GM18499 (cell line): Measurements from ENCODE around the gene KIF6.

ENCODE experiments used
- ATAC-seq: cut with Tn5 transposase; IDR thresholded peaks from one replicate; pipeline ENCODE4 v1.9.1; 2021; ENCODE audit warnings: moderate number of reproducible peaks; ENCODE audit not compliant: insufficient read depth, unreplicated experiment

Gene KIF6

DNA sequence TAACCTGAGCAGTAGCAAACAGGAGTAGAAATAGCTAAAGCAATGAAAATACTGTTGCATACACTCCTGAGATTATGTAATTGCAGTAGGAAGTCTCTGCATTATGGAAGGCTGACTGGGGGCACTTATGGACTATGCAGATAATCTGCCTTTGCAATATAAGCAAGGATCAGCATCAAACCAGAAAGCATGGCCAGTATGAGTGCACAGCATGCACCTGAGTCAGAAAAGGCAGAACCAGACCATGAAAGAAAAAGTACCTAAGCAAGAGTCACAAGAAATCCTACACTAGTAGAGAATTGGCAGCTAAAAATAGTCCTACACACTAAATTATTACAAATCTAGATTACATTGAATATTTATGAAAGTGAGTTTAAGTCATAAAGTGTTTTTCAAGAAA is 164.3 kb downstream of the KIF6 start:
- ATAC-seq, result no peak

DNA sequence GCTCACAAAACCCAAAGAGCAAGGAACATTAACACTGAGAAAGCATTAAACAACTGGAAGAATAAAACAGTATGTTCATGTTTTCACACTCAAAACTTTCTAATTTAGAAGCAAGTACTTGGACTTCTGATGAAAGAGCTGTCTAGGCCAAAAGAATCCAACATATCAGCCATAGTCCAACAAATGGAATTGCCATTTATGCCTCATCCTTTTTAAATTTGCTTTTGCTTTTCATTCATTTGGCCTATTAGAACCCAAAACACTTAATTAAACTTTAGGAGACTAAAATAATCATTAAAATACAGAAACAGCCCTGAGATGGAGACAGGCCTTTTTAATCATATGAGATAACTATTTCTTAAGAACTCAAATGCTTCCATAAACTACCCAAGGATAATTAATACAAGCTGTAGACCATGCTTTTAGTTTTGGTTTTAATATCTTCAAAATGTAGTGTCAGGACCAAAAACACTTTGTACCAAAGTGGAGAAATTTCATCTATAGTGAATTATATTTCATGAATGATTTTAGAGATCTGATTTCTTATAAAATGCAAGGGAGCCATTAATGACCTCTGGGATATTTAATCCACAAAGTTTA is 166.5 kb downstream of the KIF6 start:
- no peak for ATAC-seq

DNA sequence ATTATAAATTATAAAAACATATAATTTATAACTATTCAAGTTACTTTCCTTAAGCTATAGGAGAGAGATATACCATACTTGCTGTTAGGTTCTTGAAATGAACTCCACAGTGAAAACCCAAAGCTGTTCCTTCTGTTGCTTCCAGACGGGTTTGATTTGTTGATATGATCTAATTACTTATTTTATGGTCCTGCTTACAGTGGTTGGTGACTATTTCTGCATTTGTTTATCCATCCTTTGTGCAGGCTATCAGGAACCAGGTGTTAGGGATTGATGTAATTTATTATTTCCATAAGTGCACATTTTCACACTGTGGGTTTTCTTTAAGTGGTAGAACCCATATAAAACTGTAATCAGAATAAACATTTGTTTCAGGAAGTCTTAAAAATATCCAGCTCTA is 167.1 kb downstream of the KIF6 start:
- no peak for ATAC-seq

DNA sequence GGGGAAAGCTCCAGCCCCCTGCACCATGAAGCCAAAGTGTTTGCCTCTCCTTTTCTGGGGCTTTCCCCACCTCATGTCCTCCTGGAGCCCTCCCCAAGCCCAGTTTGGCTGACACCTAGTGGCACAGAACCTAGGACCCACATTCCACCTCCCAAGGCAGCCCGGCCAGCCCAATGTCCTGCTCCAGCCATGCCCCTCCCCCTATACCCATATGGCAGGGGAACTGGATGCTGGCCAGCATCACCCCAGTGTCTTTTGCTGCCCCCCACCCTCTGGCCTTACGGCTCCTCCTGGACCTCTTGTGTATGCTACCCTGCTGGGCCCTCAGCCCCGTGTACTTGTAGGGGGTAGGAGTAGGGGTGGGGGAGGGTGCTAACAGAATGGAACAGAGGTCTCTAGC is 170.1 kb downstream of the KIF6 start:
- ATAC-seq, result no peak

DNA sequence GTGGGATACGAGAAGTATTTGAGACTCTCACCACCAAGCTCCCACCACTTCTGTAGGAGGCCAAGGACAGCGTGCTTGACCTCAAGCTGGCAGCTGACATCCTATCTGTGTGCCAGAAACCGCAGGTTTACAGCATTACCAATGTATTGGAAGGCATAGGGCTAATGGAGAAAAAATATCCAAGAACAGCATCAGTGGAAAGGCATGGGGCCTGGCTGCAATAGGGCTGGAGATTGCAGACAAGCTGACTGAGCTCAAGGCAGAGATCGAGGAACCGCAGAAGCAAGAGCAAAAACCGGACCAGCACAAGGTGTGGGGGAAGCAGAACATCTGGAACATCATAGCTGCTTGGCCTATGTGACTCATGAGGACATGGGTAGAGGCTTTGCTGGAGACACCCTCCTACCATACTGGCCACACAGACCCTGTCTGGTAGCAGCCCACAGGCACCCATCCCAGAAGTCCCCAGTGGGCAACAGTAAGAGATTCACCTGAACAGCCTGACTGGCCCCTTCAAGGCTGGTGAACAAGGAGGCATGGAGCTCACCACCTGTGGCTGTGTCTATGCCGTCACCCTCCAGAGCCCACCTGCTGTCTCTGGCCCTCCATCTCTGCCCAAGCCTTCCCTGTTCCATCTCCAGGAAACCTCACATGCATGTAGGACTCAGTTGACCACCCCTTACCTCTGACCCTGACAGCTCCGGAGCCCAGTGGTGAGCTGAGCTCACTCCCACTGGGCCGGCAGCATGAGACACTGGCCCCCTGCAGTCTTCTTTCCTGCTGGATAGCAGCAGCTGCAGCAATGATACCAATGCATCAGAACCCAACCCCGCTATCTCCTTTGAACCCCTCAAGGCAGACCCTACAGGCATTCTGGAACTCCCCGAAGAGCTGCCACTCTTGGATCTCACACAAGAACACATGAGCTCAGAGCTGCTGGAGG is 171.1 kb downstream of the KIF6 start:
- ATAC-seq, result no peak

DNA sequence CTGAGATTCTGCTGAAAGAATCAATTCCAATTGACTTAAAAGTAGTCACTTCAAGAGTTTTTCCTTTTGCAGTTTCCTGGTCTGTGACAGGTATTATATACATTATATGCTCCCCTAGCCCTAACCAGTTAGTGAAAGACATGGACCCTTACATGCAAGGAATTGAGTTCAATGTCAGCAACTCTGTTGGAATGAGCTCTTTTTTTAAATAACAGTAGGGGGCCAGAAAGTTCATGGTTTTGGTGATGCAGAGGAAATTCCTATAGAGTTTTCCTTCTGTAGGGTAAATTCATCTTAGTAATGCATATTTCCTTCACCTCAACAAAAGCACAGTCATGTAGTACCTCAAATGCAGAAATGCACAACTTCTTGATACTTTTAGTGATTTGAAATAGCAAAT is 172.2 kb downstream of the KIF6 start:
- no peak for ATAC-seq

DNA sequence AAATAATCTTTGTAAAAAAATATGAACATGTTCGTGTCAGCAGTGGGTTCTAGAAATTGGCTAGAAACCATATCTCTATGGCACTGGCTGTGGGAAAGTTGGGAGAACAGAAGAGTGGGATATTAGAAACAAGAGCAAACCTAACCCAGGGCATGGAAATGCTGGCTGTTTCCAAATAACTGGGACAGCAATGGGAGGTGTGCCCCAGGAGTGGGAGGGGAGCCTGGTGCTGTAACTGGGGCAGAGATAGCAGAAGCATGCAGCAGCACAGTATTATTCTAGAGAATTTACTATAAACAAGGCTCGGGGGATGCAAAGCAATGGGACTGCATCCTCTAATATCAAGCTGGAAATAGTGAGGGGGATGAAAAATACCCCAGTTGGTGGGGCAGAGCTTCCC is 175.0 kb downstream of the KIF6 start:
- no peak for ATAC-seq

DNA sequence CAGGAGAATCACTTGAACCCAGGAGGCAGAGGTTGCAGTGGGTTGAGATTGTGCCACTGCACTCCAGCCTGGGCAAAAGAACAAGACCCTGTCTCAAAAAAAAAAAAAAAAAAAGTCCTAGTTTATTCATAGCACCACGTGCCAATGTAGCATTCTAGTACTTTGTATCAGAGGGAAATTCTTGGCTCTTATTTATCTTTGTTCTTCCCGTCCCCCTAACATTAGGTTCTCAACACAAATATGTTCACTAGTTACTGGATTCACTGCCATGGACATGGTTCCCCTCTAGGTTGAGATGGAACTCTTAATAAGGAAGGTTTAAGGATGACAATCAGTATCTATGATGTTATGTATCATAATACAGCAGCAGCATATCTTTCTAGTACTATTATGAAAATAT is 178.5 kb downstream of the KIF6 start:
- no peak for ATAC-seq

DNA sequence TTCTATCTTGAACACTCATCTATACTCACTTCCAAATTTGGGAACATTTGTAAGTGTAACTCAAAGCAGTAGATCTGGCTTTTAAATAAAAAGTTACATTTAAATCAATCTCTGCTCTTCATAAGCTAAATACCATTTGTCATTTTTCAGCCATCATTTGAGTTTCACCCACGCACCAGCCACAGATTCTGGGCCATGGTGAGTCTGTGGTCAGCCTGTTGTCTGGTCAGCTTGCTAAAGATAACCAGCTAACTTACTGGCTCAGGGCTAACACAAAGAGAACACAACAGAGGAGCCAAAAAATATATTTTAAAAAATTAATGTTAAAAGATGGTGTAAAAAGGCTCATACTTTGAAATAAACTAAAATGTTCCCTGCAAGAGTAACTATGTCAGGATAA is 181.3 kb downstream of the KIF6 start:
- no peak for ATAC-seq

DNA sequence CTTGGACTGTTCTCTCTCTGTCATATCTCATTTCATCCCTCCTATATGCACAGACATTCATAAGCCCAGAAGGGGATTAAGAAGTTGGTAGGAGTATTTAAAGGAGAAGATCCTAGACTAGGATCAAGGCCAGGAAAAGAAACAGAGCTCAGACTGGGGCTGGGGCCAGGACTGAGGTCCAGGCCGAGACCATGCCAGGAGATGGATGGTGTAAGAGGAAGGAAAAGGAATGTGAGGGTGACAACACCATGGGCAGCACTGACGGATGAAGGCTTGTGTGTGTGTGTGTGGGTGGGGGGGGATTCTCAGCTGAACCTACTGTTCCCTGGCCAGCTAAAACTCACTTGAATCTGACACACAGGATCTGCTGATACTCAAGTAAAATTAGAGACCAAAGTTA is 182.1 kb downstream of the KIF6 start:
- ATAC-seq, result no peak

DNA sequence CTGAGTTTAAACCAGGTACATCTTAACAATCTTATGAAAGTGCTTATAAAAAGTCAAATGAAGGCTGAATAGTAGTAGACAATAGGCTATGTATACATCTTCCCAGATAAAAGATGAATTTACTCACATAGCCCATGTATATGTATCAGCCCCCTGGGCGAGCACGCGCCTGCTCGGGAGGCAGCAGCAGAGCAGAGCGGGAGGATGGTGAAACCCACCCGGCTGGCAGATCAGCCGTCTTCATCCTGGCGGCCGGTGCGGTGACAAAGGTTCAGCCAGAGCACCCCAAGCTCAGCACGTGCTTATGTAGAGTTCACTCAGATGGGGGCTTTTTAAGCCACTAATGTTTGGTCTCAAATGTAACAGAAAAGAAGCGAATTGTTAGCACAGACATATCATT is 184.8 kb downstream of the KIF6 start:
- no peak for ATAC-seq

DNA sequence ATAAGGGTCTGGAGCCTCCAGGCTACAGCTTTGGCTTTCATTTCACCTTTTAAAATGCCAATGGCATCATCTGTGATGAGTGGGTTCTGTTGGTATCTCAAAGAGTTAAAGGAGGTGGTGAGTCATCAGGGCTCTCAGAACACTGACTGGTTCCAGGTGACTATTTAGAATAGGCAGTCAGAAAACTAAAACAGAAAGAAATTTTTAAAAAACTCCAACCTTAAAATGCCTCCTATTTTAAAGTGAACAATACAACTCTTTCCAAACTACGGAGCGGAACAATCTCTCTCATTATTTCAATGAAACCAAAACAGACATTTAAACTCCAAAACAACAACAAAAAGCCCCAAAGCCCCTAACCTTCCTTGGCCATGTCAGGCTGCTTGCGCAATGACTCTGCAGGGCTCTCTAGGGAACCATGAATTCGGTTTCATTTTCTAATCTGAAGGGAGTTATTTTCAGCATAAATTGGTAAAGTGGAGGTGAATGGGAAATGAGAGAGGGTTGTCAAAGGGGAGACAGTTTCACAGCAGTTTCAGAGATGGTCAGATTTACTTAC is 194.9 kb downstream of the KIF6 start:
- peak; percentile 97 for ATAC-seq

DNA sequence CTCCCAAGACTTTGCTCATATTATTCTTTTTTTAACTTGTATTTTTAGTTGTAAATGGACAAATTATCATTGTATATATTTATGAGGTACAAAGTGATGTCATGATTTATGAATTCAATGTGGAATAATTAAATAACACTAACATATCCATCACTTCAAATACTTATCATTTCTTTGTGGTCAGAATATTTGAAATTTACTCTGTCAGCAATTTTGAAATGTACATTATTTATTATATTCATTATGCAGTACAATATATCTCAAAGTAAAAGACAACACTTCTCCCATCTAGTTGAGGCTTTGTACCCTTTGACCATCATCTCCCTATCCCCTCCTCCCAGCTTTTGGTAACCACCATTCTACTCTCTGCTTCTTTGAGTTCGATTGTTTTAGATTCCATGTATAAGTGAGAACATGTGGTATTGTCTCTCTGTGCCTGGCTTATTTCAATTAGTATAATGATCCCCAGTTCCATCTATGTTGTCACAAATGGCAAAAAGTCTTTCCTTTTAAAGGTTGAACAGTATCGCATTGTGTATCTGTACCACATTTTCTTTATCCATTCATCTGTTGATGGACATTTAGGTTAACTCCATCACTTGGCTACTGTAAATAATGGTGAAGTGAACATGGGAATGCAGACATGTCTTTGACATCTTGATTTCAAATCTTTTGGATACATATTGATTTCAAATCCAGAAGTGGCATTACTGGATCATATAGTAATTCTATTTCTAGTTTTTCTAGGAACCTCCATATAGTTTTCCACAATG is 197.2 kb downstream of the KIF6 start:
- ATAC-seq, result no peak

DNA sequence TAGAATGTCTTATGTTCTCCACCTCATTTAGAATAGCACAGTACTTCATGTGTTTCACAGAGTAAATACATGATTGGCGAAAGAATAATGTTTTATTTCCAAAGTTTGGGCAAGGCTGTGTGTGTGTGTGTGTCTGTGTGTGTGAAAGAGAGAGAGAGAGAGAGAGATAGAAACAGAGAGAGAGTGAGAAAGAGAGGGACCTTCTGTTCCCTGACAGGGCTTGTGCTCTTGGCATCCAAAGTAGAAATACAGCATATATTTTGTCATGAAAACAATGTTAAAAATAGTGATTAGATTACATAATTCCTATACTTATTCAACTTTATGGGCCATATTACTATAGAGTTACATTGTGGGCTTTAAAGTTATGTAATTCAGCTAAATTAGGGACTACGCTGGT is 201.2 kb downstream of the KIF6 start:
- ATAC-seq, result no peak

DNA sequence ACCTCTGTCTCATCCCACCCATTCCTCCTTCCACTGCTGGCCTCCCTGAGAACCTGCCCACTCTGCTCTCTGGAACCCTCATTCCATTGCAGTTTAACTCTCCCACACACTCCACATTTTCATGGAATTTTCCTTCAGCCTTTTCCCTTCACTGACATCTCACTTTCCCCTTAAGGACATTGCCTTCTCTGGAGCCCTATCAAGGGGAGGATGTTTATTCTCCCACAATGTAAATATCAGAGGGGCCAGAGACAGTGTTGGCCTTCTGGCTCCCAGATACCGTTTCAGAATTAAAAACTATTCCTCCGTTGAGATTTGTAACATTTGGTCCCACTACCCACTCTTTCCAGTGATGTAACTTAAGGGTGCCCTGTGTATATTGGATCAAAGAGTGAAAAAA is 203.2 kb downstream of the KIF6 start:
- no peak for ATAC-seq

DNA sequence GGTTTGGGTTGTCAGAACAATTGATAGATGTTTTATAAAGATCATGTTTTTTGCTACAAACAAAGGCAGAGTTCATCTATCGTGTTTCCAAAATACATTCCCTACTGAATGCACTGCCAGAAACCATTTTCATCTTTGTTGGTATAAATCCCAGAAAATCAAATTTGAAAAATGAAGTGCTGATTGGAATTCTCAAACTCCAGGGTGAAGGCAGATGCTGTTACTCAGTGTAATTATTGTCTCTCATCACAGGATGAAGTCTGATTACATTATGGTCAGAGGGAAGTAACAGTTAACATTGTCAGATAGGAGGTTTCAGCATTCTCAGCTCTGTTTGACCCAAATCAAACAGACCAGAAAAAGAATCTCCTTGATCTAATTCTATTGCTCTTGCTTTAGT is 204.3 kb downstream of the KIF6 start:
- ATAC-seq, result no peak

DNA sequence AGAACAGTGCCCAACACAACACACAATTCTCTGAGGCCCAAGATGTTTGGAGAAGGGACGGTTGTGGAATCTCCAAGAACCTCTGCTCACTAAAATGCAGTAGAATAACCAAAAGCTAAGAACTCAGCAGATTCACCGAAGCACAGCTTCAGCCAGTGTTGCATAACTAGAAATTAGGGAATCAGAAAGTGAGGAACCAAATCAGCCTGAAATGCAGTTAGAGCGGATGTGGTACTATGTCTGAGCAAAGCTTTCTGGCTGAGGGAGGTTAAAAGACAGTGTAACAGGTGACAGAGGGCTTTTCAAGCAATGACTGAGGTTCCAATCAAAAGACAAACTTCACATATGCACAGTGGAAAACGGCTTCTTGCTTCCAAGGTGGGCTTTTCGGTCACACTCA is 204.8 kb downstream of the KIF6 start:
- ATAC-seq, result no peak

DNA sequence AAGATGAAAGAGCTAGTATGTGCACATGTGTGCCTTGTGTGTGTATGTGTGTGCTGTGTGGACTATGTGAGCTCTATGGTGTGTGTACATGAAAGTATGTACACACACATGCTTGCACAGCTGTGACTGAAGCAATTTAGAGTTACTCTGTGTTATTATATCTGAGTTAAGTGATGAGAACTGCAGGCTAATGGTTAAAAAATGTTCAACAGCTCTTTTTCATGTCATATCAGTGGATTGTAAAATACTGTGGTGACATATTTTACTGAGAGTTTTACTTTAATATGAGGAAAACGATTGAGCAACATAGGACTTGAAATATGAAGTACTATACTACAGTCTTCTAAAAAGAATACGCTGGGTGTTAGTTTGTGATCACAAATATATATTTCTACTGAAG is 207.0 kb downstream of the KIF6 start:
- no peak for ATAC-seq

DNA sequence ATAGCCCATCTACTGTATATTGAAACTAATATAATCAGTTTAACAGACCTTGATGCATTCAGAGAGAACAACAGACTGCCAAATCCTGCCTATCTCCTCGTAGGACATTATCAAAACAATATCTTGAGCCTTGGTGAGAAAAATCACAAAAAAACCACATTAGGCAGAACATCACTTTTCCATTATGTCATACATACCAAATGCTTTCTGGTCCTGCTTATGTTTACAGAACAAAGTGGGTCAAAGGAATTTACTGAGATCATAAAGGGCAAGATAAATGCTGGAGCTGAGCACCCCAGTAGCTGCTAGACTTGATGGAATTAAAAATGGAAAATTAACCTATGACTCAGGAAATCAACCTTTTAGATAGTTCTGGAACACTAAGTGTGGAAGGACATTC is 207.5 kb downstream of the KIF6 start:
- ATAC-seq, result no peak

DNA sequence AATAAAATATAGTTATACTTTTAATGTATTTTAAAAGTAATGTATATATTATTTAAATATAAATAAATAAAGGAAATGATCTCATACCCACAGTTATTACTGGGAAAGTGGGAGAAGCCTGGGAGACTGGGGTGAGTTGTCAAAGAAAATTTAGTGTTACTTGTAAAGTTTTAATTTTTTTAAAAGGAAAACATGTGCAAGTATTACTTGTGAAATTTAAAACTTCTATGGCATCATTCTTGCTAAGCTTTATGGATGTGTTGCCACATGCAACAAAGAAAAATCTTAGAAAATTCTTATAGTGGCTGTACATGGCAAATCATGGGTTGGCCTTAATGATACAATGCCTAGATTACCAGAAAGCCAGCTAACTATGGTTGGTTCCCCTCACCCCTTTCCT is 208.7 kb downstream of the KIF6 start:
- no peak for ATAC-seq

DNA sequence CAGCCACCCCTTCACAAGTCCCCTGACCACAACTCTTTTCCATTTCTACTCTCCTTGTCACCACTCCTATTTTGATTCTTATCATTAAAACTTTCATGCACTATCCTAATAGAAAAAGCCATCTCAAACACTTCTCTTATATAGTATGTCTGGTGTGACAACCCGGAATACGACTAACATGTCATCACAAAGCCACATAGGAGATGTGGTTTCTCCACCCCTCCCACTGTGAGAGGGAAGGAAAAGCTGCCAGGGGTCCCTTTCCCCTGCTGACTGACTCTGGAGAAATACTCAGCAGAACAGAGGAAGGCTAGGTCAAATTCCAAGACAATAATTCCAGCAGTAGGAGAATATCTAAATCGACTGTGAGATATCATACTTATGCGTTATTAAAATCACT is 209.7 kb downstream of the KIF6 start:
- ATAC-seq, result no peak
